ENCODE measurements around the gene DHX29.

- no peak for TF ChIP-seq CTCF (IDR thresholded peaks at IDR 0.05)
- TF ChIP-seq EZH2 (IDR thresholded peaks at IDR 0.05; ENCODE audit: borderline replicate concordance, insufficient read depth, low read depth, low read length, poor library complexity, severe bottlenecking): no peak
Measured at GRCh38 chr5:55219770-55220169, 87.7 kb downstream of the DHX29 start.
